Smooth muscle cell (in vitro differentiated cells): Measurements from ENCODE around the gene ATG2A. TPM values are rescaled to one million over a fixed set of nuclear protein-coding genes. Genes with fewer than 3 reads are reported as not detected.

ENCODE experiments used
- DNase-seq: peaks from one replicate; lab custom pipeline; 2025; ENCODE audit not compliant: unreplicated experiment; lab: John Stamatoyannopoulos, UW
- H2AFZ ChIP-seq: fragments of 200-600 bp; sonication (generic); 2 replicates; pipeline ENCODE4 v1.6.0; 2016; ENCODE audit warnings: antibody characterized with exemption, low read depth, mild to moderate bottlenecking
- H3F3A ChIP-seq: fragments of 200-600 bp; sonication (generic); 2 replicates; pipeline ENCODE4 v1.6.0; 2017; ENCODE audit warnings: antibody characterized with exemption, low read depth
- H3K27ac ChIP-seq: fragments of 200-600 bp; sonication (generic); 2 replicates; pipeline ENCODE4 v1.5.1; 2016; ENCODE audit warnings: low read depth, mild to moderate bottlenecking
- H3K27me3 ChIP-seq: fragments of 200-600 bp; sonication (generic); 2 replicates; pipeline ENCODE4 v1.6.1; 2016; ENCODE audit warnings: low read depth, mild to moderate bottlenecking
- H3K36me3 ChIP-seq: fragments of 200-600 bp; sonication (generic); 2 replicates; pipeline ENCODE4 v1.5.1; 2016; ENCODE audit warnings: low read depth
- H3K4me1 ChIP-seq: fragments of 200-600 bp; sonication (generic); 2 replicates; pipeline ENCODE4 v1.5.1; 2016; ENCODE audit warnings: low read depth
- H3K4me2 ChIP-seq: fragments of 200-600 bp; sonication (generic); 2 replicates; pipeline ENCODE4 v1.6.0; 2016; ENCODE audit warnings: mild to moderate bottlenecking
- H3K4me3 ChIP-seq: fragments of 200-600 bp; sonication (generic); 2 replicates; pipeline ENCODE4 v1.5.1; 2016; ENCODE audit warnings: mild to moderate bottlenecking
- H3K79me2 ChIP-seq: fragments of 200-600 bp; sonication (generic); 2 replicates; pipeline ENCODE4 v1.6.0; 2016; ENCODE audit warnings: low read depth, mild to moderate bottlenecking
- H3K9ac ChIP-seq: fragments of 200-600 bp; sonication (generic); 2 replicates; pipeline ENCODE4 v1.6.0; 2016; ENCODE audit warnings: low read depth
- H3K9me3 ChIP-seq: fragments of 200-600 bp; sonication (generic); replicated peaks from 2 replicates; pipeline ENCODE4 v1.5.1; 2016; ENCODE audit warnings: low read depth
- H4K20me1 ChIP-seq: fragments of 200-600 bp; sonication (generic); 2 replicates; pipeline ENCODE4 v1.6.0; 2016; ENCODE audit warnings: low read depth
- CTCF ChIP-seq: fragments of 200-600 bp; sonication (generic); IDR thresholded peaks from 2 replicates; pipeline ENCODE4 v1.5.1; 2017; ENCODE audit warnings: borderline replicate concordance, mild to moderate bottlenecking, antibody characterized with exemption; ENCODE audit not compliant: insufficient read depth, poor library complexity, severe bottlenecking
- WGBS: methylation state at CpG from one replicate; pipeline ENCODE4 v1.1.7; 2016; ENCODE audit warnings: low lambda C conversion rate; 5-methylcytosine and 5-hydroxymethylcytosine counted together
- polyA plus RNA-seq: library from polyadenylated mRNA; unstranded; fragments of >200 nt; fragmentation: Nextera tagmentation; extraction: Ambion mirVana; gene quantifications from 2 replicates; pipeline ENCODE4 v1.2.1, GENCODE V29; 2016
- total RNA-seq: library from RNA; depleted of rRNA; stranded (reverse); fragments of >200 nt; gene quantifications from 2 replicates; pipeline ENCODE4 v1.2.3, GENCODE V29; 2014

ATG2A gene
- total and polyA plus RNA-seq, 2 experiments from 2014 or later, result 4.9 to 6.2 TPM

GRCh38 chr11:64897381-64898075 is 19.5 kb downstream of the ATG2A start:
- no peaks in the 10 kb centered on the region for H3K9me3 ChIP-seq
- DNase-seq, result no peak
- no peak overlapping the region for H3K27ac ChIP-seq
- H2AFZ ChIP-seq, result no peak overlapping the region
- no peaks in the 10 kb centered on the region for H3K36me3 ChIP-seq
- H3K79me2 ChIP-seq, result no peaks in the 10 kb centered on the region
- no peak overlapping the region for H3K4me3 ChIP-seq
- no peaks in the 10 kb centered on the region for H4K20me1 ChIP-seq
- 96% methylated on average over 19 of the region's 19 CpGs for WGBS
- no peak for TF ChIP-seq CTCF
- no peaks in the 10 kb centered on the region for H3K27me3 ChIP-seq
- no peak overlapping the region for H3K9ac ChIP-seq
- H3K4me1 ChIP-seq, result no peaks in the 10 kb centered on the region
- no peak overlapping the region for H3K4me2 ChIP-seq
- H3F3A ChIP-seq, result no peaks in the 10 kb centered on the region

GRCh38 chr11:64896448-64897022 is 20.5 kb downstream of the ATG2A start:
- no peak overlapping the region for H3K4me3 ChIP-seq
- no peaks in the 10 kb centered on the region for H3K4me1 ChIP-seq
- no peaks in the 10 kb centered on the region for H3K9me3 ChIP-seq
- H3K9ac ChIP-seq, result no peak overlapping the region
- no peak overlapping the region for H3K27ac ChIP-seq
- no peak overlapping the region for H3K4me2 ChIP-seq
- TF ChIP-seq CTCF, result no peak
- no peaks in the 10 kb centered on the region for H3F3A ChIP-seq
- no peaks in the 10 kb centered on the region for H3K36me3 ChIP-seq
- no peaks in the 10 kb centered on the region for H4K20me1 ChIP-seq
- H3K27me3 ChIP-seq, result no peaks in the 10 kb centered on the region
- DNase-seq, result no peak
- no peak overlapping the region for H2AFZ ChIP-seq
- 95% methylated on average over 13 of the region's 14 CpGs for WGBS
- H3K79me2 ChIP-seq, result no peaks in the 10 kb centered on the region

- Histone ChIP-seq H3K79me2 (no peaks in the 10 kb centered on the region), H3K9ac (no peak overlapping the region), H3K4me2 (no peak overlapping the region), H3K4me3 (no peak overlapping the region), H3K4me1 (no peaks in the 10 kb centered on the region), H4K20me1 (no peaks in the 10 kb centered on the region), H3K9me3 (no peaks in the 10 kb centered on the region), H3K27ac (no peak overlapping the region), H2AFZ (no peak overlapping the region), H3F3A (no peaks in the 10 kb centered on the region), H3K36me3 (no peaks in the 10 kb centered on the region), H3K27me3 (no peaks in the 10 kb centered on the region)
- no peak for TF ChIP-seq CTCF
- 95% methylated on average over 32 of the region's 39 CpGs for WGBS
- no peak for DNase-seq
Observed at GRCh38 chr11:64894812-64895452, 22.1 kb downstream of the ATG2A start.
